Adrenal gland (tissue), 5 donors: ENCODE results near the gene PIGU.
"Not testable (repeated sequence)": the region's sequence is repeated elsewhere in the genome, so short reads cannot be mapped to it uniquely, and the experiment has no call there.

ENCODE experiments used
- POLR2A ChIP-seq, 2 donors: fragments of 450-650 bp; IDR thresholded peaks; one replicate each; pipeline ENCODE4 v1.6.1; 2017; ENCODE audit warnings: antibody characterized with exemption in 2 of 2, mild to moderate bottlenecking in 2 of 2, moderate library complexity in 1 of 2
- TF ChIP-seq, protein P1 (sequence below), 6 experiments: fragments of 450-650 bp in 4 of 6; fragments of 200-600 bp in 2 of 6; sonication (generic) in 1 of 6; IDR thresholded peaks; 1 replicate in 5 of 6; 2 replicates in 1 of 6; pipeline versions ENCODE4 v1.5.1 to v1.8.0; 2016 to 2021; ENCODE audit warnings: antibody characterized with exemption in 6 of 6, mild to moderate bottlenecking in 2 of 6, moderate library complexity in 1 of 6
- donor health status: DM: no; HTN: no; CAD: no.

GRCh38 chr20:34658654-34659053 is 18.2 kb downstream of the PIGU start:
- TF ChIP-seq, protein P1, sequence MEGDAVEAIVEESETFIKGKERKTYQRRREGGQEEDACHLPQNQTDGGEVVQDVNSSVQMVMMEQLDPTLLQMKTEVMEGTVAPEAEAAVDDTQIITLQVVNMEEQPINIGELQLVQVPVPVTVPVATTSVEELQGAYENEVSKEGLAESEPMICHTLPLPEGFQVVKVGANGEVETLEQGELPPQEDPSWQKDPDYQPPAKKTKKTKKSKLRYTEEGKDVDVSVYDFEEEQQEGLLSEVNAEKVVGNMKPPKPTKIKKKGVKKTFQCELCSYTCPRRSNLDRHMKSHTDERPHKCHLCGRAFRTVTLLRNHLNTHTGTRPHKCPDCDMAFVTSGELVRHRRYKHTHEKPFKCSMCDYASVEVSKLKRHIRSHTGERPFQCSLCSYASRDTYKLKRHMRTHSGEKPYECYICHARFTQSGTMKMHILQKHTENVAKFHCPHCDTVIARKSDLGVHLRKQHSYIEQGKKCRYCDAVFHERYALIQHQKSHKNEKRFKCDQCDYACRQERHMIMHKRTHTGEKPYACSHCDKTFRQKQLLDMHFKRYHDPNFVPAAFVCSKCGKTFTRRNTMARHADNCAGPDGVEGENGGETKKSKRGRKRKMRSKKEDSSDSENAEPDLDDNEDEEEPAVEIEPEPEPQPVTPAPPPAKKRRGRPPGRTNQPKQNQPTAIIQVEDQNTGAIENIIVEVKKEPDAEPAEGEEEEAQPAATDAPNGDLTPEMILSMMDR (IDR thresholded peaks at IDR 0.05), result not testable (repeated sequence)
- not testable (repeated sequence) for TF ChIP-seq POLR2A (IDR thresholded peaks at IDR 0.05)
